Renal cortical epithelial cell (primary cell): Measurements from ENCODE around the gene NRG2. TPM values are rescaled to one million over a fixed set of nuclear protein-coding genes. Genes with fewer than 3 reads are reported as not detected.

Experiments used
- DNase-seq: peaks from one replicate; pipeline ENCODE4 v3.0.0-alpha.2; 2011; ENCODE audit warnings: low read depth
- total RNA-seq: library from RNA; depleted of rRNA; stranded (reverse); fragments of >200 nt; gene quantifications from 2 replicates; pipeline ENCODE4 v1.2.3, GENCODE V29; 2014

NRG2 gene
- total RNA-seq, 1 donor from 2014 or later = 0.45 TPM

DNA sequence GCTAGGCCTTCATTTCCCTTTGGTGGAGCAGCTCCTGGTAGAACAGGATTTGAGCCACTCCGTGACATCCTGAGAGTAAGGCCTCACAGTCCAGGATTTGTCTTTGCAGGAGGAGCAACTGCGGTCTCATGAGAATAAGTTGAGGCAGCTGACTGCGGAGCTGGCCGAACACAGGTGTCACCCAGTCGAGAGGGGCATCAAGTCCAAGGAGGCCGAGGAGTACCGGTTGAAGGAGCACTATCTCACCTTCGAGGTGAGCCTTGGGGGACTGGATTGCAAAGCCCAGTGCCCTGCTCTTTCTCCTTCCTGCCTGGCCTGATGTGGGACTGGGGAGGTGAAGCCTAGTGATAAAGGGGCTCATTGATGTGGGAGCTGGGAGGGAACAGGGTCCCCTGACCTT, 203.2 kb downstream of the NRG2 start:
- DNase-seq = no peak

GRCh38 chr5:139839232-139839815, 203.8 kb downstream of the NRG2 start:
- DNase-seq = no peak

DNA sequence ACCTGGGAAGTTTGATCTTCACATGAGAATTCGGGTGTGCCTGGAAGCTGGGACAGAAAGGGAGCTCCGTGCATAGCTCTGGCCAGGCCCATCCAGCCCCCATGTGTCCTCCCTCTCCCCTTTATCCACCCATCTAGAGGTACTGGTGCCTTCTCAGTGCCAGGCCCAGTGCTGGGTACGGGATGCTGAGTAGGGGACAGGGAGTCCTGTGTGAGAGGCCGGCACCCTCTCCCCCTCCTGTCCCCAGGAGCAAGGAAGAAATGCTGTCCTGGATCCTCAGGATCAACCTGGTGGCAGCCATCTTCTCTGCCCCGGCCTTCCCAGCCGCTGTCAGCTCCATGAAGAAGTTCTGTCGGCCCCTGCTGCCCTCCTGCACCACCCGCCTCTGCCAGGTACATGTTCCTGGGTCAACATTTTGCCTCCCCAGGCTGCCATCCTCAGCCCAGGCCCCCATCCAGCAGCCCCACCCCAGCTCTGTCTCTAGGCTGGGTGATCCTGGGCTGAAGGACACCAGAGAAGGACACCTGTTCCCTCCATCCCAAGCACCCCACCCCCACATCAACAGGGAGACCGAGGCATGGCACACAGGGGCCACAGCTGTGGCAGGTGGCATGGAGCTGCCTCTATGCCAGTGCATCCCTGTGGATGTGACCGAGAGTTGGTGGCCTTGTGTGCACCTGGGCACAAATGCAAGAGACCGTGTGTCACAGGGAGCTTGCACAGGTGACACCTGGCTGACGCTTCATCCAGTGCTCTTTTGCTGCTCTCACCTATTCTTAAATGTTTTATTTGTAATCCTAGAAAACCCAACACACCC, 204.5 kb downstream of the NRG2 start:
- no peak for DNase-seq

DNA sequence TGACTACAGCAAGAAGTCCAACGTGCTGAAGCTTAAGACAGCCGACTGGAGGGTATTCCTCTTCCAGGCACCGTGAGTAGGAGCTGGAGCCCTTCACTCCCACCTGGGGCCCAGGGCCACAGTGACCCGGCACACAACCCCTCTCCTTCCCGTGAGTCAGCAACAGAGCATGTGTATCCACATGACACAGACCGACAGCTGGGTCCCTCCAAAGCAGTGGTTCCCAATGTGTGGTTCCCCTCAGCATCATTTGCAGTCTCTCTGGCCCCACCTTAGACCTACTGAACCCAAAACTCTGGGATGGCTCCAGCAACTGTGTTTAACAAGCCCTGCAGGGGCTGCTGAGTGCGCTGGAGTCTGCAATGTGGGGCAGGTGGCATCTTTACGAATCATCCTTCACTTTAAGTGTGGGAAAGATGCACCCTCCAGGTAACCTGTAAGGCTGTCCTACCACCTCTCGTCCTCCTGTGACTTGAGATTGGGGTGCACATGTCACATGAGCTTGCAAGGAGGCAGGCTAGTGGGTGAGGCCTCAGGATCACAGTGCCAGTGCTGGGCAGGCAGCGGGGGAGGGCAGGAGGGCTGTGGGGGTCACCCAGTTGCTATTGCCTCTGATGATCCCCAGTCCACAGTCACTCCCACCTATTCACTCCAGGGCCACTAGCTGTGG, 205.3 kb downstream of the NRG2 start:
- no peak for DNase-seq

DNA sequence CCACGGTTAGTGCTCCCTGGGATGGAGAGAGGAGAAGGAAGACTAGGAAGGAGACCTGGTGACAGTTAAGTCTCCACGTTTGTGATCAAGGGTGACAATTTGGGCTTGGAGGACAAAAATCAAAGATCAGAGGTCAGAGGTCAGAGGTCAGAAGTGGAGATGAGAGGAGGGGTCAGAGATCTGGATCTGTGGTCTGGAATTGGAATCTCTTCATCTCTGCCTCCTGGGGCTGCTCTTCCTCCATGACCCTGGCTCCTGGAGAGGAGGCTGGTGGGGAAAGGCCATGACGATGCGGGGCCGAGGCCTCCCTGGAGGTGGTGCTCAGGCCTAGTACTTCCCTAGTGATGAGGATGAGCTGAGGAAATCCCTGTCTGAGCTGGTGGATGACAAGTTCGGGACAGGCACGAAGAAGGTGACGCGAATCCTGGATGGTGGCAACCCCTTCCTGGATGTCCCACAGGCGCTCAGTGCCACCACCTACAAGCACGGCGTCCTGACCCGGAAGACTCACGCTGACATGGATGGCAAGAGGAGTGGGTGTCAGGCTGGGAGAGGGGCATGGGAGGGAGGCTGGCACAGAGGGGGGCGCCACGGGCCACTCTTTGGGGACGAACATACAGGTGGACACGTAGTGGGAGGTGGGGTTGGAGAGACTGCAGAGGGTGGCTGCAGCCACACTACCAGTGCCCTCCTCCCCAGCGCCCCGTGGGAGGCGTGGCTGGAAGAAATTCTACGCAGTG, 206.5 kb downstream of the NRG2 start:
- no peak for DNase-seq

GRCh38 chr5:139835656-139836055, 207.4 kb downstream of the NRG2 start:
- no peak for DNase-seq

GRCh38 chr5:139833525-139833924, 209.6 kb downstream of the NRG2 start:
- no peak for DNase-seq

DNA sequence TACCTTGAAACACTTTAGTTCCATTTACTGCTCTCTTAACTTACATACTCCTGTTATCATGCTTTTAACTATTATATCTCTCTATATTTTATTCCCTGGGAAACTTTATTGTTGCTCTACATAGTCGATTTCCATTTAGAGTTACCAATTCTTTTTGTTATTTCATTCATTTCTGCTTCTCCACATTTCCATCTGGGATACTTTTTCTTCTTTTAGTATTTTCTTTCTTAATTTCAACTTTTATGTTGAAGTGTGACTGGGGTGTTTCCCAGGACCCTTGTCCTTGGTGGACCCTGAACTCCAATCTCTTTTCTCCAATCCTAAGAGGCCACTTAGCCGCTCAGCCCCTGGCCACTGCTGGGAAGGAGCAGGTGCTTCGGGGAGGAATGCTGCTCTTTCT, 211.5 kb downstream of the NRG2 start:
- no peak for DNase-seq

GRCh38 chr5:139829471-139829870, 213.6 kb downstream of the NRG2 start:
- DNase-seq = no peak

- DNase-seq = no peak
Observed at GRCh38 chr5:139828207-139828895, 214.7 kb downstream of the NRG2 start.

GRCh38 chr5:139825690-139826089, 217.4 kb downstream of the NRG2 start:
- no peak for DNase-seq

- no peak for DNase-seq
Observed at GRCh38 chr5:139823757-139824355, 219.2 kb downstream of the NRG2 start.

DNA sequence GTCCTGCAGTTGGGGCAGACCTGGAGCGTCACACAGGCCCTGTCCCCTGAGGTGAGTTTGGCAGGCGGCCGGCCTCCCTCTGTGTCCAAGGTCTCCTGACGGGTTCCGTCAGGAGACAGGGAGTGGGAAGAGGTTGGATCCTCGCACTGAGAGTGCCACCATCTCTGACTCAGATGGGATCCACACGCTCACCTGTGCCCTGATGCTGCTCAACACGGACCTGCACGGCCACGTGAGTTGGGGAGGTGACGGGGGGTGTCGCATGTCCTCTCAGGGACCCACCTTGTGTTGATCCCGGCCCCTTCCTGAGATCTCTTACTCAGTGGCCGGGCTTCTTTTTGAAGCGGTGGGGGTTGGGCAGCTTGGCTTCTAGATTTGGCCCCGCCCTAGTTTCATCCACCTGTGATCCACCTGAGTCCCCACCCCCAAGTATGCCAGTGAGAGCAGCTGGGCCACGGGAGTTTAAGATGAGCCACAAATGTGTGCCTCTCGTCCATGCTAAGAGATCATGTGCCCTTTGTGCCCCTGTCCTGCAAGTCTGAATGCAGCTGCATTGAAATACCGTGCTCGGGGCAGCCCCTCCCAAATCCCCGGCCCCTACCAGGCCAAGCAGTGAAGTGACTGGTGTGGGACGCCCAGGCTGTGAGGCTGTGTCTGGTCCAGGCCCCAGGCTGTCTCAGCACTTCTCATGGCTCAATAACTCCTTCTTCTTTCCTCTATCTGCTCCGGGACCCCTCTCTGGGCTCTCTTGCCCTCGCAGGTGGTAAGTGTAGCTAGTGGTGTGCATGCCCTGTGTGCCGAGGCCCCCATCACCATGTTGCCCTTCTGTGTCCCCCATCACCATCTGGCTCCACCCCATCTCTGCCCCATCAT, 220.3 kb downstream of the NRG2 start:
- no peak for DNase-seq

- no peak for DNase-seq
Observed at GRCh38 chr5:139821806-139822552, 221.1 kb downstream of the NRG2 start.

DNA sequence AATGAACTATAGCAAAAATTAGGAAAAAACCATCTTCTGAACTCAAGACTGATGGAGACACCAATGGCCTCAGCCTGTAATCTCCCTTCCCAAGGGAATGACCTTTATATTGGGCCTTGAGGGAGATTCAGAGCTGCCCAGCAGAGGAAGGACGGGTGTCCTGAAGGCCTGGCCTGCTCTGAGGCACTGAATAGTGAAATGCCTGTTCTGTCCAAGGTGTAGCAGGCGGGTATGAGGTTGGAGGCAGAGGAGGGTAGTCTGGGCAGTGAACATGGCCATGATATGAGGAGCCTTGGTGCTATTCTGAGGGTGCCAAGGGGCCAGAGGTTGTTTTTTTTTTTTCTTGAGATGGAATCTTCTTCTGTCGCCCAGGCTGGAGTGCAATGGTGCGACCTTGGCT, 222.5 kb downstream of the NRG2 start:
- DNase-seq = no peak

- no peak for DNase-seq
Observed at GRCh38 chr5:139820130-139820529, 223.0 kb downstream of the NRG2 start.

GRCh38 chr5:139817970-139818369, 225.1 kb downstream of the NRG2 start:
- no peak for DNase-seq

- no peak for DNase-seq
Observed at GRCh38 chr5:139817362-139817761, 225.7 kb downstream of the NRG2 start.

DNA sequence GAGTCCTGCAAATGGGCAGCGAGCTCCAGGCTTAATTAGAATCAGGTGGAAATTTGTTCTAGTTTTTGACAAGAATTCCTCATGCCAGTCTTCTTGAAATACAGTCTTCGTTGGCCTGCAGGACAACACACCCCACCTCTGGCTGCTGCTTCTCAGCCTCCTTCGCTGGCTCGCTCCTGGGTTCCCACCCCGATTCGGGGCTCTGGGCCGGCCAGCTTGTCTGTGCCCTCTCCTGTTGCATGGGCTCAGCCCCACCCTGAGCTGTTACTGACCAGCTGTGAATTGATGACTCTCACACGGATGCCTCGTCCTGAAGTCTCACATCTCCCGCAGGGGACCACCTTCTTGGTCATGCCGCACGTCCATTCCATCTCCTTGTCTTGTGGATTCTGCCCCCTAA, 226.5 kb downstream of the NRG2 start:
- DNase-seq = no peak
